GM21528 (cell line): ENCODE results near the gene CCNL2.
"Not testable (repeated sequence)": the region's sequence is repeated elsewhere in the genome, so short reads cannot be mapped to it uniquely, and the experiment has no call there.

Experiments used
- ATAC-seq: cut with Tn5 transposase; IDR thresholded peaks from one replicate; pipeline ENCODE4 v1.9.1; 2021; ENCODE audit warnings: mild to moderate bottlenecking, moderate library complexity; ENCODE audit not compliant: unreplicated experiment, low FRiP score

The CCNL2 gene

DNA sequence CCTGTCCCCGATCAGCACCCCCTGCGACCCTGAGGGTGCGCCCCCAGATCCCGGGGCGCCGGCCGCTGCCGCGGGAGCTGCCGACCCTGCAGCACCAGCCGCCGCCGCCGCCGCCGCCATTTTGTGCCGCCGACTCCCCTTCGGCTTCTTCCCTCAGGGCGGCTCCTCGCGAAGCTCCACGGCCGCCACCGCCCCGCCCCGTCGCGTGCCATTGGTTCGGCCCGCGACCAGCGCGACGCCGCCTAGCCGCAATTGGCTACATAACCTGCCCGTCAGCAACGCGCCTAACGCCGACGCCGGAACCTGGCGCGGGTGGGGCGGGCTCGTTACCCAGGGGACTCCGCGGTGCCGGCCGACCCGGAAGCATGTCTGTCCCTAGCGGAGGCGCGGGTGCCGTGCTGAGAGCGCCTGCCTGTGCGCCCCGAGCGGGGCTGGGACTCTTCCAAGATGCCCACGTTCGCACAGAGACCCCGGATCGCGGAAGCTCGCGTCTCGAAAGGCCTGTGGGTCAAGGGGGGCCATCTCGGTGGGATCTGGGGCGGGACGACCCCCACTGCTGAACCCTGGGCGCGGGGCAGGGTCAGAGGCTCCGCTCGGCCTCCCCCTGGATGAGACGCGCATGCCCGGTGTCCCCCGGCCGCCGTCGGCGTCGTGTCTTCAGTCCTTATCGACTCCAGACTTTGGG is at the start of gene CCNL2:
CCNL2 (minus strand) TSS at position 149 of the 685 bp plus-strand sequence; CDS start at position 120, 29 bp downstream.
- ATAC-seq: peak; percentile 86

DNA sequence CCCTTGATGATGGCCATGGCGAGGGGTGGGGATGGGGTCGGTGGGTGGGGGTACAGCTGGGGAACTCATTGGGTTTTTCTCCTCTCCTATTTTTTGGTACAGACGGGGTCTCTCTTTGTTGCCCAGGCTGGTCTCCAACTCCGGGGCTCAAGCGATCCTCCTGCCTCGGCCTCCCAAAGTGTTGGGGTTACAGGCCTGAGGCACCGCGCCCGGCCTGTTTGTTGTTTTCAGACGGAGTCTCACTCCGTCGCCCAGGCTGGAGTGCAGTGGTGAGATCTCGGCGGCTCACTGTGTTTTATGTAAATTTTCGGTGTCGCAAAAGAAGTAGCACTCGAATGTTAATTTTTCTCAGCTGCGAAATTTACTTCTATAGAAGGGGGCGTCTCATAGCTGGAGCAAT is 47.5 kb upstream of the CCNL2 start:
- ATAC-seq: not testable (repeated sequence)

DNA sequence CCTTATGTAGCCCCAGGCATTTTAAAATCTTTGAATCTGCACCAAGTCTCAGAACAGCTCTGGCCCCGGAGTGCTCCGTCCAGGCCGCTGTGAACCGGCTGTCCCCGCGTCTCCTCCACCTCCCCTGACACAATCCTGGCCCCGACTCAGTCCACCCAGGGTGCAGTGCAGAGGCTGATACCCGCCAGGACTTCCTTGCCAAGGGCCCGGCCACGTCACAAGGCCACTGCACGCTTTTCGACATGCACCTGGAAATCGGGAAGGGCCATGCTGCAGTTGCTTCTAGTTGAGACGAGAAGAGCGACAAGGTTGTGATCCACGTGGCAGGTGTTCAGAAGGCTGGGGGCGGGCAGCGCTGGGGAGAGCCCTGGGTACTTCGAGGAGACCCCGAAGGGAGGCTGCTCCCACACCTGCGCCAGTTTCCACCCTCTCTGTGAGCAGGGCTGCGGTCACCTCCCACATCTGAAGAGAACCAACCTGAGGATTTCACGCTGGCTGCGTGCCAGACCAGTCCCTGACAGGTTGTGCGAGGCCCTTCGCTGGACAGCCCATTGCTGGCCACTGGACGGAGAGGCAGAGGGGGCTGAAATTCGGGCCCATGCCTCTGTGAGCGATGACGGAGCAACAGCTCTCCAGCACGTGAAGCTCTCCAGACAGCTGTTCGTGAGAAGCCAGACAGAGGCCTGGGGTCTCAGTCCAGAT is 43.1 kb upstream of the CCNL2 start:
- ATAC-seq: no peak

DNA sequence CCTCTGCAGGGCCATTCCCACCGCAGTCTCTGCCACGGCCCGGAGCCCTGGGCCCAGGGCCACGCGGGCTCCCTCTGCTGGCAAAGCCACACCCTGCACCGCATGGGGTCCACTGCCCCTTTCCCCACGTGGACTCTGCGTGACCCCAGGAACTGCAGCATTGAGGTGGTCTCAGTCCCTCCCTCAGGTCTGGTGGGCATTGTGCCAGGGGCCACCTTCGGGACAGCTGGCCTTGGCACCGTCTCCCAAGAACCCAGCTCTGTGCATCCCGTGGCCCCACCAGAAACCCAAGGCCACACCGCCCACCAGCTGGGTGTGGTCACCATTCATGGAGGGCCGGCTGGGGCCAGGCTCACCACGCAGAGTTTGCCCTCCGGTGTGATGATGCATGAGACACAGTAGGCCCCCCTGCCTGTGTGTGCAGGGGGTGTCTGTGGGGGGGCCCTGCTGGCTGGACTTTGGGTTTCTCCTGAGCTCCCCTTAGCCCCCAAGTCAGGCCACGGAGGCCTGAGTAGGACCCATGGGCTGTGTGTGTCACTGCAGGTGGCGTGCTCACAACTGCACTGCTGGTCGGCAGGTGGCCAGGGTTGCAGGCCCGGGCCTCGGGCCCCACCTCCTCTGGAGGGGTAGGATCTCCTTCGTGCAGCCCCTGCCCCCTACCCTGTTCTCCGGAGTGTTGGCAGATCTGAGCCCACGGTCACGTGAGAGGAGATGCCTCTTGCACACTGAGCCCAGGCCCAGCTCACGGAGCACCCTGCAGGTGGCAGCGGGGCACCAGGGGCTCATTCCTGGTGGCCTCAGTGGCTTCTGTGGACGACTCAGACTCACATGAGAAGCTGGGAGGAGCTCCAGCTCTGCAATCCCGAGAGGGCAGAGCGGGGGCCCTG is 42.1 kb upstream of the CCNL2 start:
- no peak for ATAC-seq

DNA sequence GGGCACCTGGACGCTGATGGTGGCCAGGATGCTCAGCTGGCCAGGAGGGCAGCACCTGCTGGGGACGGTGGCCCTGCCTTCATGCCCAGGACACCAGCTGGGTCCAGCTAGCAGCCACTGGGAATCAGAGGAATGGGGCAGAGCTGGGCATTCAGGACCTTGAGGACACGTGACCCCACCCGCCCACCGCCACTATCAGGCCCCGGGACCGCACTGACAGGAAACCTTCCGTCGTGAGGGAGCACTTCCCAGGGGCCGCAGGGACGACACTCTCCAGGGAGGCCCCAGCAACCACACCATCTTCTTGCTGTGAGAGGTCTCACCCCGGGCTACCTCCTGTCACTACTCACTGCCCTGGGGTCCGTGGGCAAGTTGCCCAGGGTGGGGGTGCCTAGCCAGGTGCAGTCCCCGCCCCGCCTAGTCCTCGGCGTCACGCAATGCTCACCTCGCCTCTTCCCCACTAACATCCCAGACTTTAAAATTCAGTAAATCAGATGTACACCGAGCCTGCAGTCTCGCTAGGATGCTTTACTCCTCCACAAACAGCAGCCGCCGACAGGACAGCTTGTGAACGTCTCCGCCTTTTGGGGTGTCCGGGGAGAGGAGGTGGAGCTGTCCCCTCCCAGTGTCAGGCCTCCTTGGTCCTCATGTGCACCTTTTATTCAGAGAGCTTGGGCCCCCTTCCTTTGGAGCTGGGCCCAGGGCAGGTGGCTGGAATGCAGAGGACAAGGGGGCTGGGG is 41.3 kb upstream of the CCNL2 start:
- no peak for ATAC-seq

DNA sequence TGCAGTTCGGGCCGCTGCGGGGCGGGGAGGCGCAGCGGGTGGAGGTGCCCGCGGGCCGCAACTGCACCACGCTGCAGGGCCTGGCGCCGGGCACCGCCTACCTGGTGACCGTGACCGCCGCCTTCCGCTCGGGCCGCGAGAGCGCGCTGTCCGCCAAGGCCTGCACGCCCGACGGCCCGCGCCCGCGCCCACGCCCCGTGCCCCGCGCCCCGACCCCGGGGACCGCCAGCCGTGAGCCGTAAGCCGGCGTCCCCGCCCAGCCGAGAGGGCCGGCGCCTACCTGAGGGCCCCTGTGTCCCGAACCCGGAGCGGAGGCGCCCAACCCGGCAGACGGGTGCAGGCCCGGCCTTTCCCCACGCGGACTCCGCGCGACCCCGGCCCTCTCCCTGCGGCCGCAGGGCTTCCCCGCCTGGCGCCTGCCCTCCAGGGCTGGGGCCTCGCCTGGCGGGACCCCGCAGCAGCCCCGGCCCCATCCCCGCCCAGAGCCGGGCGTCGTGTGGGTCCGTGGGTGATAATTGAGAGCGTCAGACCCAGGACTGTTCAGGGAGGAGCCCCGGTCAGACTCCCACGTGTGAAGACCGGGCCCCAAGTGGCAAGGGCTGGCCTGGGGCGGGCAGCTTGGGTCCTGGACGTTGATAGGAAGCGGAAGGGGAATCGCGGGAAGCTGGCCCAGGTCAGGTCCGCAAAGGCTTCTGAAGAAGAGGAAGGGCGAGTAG is 40.6 kb upstream of the CCNL2 start:
- ATAC-seq: no peak

DNA sequence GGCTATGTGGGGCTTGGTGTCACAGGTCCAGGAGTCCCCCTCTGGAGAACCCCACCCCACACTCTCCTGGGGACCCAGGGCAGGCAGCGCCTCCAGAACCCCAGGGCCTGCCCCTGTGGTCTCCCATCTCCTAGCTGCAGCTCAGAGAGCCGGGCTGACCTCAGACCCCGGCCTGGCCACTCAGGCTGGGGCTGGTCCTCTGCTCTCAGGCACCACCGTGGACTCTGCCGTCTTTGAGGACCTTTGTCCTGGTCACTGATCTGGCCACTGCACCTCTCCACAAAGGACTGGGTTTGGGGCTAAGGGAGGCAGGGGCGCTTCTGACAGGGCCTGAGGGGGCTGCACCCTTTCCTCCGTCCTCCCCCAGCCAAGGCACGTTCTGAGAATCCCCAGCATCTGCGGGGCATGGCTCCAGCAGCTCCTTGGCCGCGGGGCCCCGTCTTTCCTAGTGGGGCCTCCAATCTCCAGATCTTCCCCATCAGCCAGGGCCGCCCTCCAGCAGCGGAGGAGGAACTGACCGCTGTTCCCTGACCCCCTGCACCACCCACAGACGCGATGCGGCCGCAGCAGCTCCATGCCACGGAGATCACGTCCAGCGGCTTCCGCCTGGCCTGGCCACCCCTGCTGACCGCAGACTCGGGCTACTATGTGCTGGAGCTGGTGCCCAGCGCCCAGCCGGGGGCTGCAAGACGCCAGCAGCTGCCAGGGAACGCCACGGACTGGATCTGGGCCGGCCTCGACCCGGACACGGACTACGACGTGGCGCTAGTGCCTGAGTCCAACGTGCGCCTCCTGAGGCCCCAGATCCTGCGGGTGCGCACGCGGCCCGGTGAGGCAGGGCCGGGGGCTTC is 39.6 kb upstream of the CCNL2 start:
- no peak for ATAC-seq

DNA sequence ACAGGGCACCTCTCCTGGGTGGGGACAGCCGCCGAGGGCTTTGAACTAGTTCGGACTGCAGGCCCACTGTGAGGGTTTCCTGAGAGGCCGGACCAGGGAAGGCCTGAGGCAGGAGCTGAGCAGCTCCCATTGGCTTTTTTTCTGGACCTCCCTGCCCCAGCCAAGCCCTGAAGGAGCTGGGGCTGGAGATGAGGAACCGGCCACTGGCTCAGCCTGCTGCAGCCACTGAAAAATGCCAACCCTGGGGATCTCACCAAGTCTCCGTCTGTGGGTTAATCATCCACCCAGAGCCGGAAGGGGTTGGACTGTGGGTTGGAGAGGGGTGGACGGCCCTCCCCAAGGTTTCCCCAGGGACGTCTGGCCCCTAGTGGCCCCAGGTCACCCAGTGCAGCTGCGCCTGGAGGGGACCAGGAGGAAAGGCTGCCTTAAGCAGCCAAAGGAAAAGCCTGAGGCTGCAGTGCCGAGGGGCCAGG is 38.8 kb upstream of the CCNL2 start:
- ATAC-seq: no peak

DNA sequence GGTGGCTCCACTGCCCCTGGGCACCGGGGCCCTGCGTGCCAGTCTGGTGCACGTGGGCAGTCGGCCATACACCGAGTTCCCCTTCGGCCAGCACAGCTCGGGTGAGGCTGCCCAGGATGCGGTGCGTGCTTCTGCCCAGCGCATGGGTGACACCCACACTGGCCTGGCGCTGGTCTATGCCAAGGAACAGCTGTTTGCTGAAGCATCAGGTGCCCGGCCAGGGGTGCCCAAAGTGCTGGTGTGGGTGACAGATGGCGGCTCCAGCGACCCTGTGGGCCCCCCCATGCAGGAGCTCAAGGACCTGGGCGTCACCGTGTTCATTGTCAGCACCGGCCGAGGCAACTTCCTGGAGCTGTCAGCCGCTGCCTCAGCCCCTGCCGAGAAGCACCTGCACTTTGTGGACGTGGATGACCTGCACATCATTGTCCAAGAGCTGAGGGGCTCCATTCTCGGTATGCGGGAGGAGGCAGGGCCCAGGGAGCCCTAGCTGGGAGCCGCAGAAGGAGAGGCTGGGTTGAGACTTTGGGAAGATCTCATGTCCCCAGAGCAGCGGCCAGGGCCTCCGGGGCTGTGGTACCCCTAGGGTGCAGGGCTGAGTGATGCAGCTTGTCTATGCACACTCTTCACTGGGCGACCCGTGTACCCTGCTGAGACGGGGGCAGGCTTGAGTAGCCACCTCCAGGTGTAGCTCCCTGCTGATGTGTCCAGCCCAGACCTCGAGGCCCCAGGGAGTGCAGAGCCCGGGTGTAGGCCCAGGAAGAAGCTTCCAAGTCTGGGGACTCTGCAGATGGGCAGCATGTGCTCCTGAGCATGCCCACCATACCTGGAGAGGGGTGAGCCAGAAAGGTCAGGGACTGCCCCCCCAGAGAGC is 38.1 kb upstream of the CCNL2 start:
- ATAC-seq: no peak

DNA sequence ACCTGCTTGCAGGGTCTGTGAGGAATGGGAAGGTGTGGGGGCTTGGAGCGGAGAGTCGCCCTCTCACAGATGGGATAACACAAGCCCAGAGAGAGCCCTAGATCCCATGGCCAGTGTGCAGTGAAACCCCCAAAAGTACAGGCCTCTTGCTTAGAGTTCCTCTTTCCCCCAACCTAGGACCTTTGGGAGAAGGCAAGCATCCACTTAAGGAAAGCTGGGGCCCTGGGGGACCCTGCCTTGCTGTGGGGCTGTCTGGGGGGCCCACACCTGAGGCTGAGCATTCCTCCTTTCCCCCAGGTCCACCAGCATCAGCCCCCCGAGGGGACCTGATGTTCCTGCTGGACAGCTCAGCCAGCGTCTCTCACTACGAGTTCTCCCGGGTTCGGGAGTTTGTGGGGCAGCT is 37.5 kb upstream of the CCNL2 start:
- ATAC-seq: no peak

DNA sequence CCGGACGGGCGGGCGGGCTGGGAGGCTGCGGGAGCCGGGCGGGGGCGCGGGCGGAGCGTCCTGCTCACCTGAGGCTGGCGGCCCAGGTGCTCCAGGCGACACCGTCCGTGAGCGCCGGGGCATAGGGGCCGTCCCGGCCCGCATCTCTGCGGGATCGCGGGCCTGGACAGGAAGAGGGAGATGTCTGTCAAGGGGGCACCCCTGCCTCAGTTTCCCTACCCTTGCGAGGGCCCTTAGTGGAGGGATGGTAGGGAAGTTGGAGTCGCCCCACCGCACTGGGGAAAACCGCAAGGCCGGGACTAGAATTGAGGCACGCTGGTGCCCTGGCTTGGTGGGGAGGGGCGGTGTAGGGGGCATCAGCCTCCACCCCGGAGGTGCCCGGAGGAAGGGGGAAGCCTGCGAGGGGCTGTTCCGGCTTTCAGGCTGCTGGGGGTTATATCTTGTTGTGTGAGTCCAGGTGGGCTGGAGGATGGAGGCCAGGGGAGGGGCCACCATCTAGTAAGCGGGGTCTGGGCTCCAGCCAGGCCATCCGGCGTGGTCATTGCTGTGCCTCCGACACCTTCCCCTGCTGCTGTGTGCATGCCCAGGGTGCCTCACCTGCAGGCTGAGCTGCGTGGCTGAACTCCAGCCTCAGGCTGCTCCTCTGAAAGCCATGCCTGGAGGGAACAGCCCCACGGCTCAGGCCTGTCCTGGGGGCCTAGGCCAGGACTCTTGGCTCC is 36.9 kb upstream of the CCNL2 start:
- no peak for ATAC-seq

DNA sequence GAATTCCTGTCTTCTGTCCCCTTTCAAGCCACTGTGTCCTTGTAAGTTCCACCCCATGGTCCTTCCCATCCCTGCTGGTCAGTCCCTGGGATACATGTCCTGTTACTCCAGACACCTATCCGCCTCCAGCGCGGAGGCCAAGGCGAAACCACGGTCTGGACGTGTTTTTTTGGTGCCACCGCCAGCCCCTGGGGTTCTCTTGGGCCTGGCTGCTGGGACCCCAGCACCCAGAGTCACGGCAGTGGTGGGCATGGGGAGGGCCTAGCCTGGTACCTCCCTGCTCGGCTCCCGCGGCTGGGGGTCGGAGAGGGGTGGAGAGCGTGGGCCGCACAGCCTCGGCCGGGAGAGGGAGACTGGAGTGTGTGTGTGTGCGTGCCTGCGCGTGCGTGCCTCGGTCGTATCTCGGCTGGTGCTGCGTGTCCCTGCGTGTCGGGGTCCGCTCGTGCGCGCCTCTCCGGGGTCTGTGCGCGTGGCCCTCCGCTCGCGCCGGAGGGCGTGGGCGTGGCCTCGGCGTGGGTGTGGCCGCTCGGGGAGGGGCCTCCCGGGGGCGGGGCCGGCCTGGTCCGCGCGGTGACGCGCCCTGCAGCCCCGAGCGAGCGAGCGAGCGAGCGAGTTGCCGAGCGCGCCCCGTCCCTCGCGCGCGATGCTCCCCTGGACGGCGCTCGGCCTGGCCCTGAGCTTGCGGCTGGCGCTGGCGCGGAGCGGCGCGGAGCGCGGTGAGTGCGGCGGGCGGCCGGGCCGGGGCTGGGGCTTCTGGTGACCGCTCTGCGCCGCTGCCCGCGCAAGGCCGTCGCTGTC is 36.2 kb upstream of the CCNL2 start, which contains the start of gene VWA1:
VWA1 (plus strand) TSS at position 585 of the 798 bp plus-strand sequence; CDS start at position 644, 59 bp downstream.
- ATAC-seq: no peak

DNA sequence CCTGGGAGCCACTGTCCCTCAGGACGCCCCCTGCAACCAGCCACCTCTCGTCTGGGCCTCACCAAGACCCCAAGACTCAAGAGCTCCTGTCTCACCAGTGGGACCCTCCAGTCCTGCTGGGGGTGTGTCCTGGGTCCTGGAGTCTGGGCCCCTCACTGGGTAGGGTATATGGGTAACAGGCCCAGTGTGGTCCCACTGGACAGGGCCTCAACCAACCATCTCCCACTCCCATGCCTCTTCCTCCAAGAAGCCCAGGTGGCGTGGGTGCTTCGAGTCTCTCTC is 35.6 kb upstream of the CCNL2 start:
- no peak for ATAC-seq

DNA sequence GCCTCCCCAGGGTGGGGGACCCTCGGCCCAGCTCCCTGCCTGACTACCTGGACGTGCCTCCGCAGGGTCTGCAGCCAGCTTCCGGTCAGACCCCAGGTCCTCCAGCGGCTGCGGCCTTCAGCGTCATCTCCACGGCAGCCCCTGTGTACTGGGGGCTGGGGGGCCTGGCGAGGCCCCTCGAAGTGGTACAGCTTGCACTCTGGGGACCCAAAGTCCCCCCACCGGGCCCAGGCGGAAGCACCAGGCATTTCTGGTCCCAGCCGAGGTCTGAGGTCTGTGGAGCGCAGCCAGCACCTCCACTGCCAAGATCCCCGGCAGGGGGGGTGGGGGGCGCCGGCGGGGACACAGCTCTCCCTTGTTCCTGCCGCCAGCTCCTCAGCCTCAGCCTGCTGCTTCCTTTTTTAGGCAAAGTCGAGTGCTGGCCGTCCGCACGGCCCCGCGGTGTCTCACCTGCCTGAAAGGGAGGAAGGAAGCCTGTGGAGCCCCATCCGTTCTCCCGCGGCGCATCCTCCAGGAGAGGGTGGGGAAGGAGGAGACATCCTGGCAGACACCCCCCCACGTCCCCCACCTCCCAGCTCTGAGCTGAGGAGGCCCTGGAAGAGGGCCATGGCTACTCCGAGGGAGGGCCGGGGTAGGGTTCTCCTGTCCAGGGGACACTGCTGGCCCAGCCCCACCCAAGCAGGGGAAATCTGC is 35.1 kb upstream of the CCNL2 start:
- ATAC-seq: no peak

DNA sequence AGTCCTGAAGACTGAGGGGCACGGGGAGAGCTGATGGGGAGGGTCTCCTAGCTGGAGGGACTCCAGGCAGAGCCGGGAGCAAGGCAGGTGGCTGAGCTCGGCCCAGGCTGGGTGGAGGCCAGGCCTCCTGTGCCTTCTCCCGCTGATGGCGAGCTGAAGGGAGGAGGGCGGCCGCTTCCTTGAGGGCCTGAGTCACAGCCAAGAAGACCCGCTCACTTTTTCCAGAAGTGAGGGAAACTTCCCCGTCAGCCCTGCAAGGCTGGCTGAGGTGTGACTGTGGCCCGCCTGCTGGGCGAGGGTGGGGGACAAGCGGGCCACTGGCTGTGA is 34.6 kb upstream of the CCNL2 start:
- ATAC-seq: no peak
